ENCODE results near the gene LOC101059915.

LOC101059915 gene

GRCh38 chrX:71632923-71633657 is 34.3 kb upstream of the LOC101059915 start:
- dilution Hi-C loops (cut with MboI; ENCODE audit: extremely low pct_ligation_motif_present, low sequenced_read_pairs) = no loop called here
- no peak for TF ChIP-seq EZH2 (IDR thresholded peaks at IDR 0.05; ENCODE audit: low read length)
- TF ChIP-seq, protein P1, sequence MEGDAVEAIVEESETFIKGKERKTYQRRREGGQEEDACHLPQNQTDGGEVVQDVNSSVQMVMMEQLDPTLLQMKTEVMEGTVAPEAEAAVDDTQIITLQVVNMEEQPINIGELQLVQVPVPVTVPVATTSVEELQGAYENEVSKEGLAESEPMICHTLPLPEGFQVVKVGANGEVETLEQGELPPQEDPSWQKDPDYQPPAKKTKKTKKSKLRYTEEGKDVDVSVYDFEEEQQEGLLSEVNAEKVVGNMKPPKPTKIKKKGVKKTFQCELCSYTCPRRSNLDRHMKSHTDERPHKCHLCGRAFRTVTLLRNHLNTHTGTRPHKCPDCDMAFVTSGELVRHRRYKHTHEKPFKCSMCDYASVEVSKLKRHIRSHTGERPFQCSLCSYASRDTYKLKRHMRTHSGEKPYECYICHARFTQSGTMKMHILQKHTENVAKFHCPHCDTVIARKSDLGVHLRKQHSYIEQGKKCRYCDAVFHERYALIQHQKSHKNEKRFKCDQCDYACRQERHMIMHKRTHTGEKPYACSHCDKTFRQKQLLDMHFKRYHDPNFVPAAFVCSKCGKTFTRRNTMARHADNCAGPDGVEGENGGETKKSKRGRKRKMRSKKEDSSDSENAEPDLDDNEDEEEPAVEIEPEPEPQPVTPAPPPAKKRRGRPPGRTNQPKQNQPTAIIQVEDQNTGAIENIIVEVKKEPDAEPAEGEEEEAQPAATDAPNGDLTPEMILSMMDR (optimal IDR thresholded peaks at IDR 0.05 in 1 of 3, IDR thresholded peaks at IDR 0.05 in 1 of 3, conservative IDR thresholded peaks at IDR 0.05 in 1 of 3; ENCODE audit: extremely low read depth in 1 of 3, insufficient read depth in 2 of 3, low read length in 3 of 3) = no peak
- H3K27ac ChIP-seq (ENCODE audit: control insufficient read depth, insufficient read depth, low read length) = no peak overlapping the region
- H4K20me1 ChIP-seq (ENCODE audit: control insufficient read depth, extremely low read depth, insufficient read depth, low read length) = no peaks in the 10 kb centered on the region
- no peaks in the 10 kb centered on the region for H3K27me3 ChIP-seq (ENCODE audit: control insufficient read depth, extremely low read depth, insufficient read depth, low read length)
- H3K36me3 ChIP-seq (ENCODE audit: control insufficient read depth in 2 of 2, extremely low read depth in 1 of 2, insufficient read depth in 2 of 2, low read length in 2 of 2) = no peaks in the 10 kb centered on the region
- DNase-seq (ENCODE audit: low read depth, low spot score) (no peak), FAIRE-seq (no peak)
- H3K9ac ChIP-seq (ENCODE audit: control insufficient read depth, extremely low read depth, insufficient read depth, low read length) = no peak overlapping the region
- H3K9me1 ChIP-seq (ENCODE audit: control insufficient read depth, extremely low read depth, insufficient read depth, low read length) = no peaks in the 10 kb centered on the region
- peaks cover 5% of the 10 kb centered on the region for H3K4me1 ChIP-seq (ENCODE audit: control insufficient read depth, extremely low read depth, insufficient read depth, low read length)
- H3K4me3 ChIP-seq (ENCODE audit: control insufficient read depth in 2 of 3, extremely low read depth in 1 of 3, insufficient read depth in 2 of 3, low read depth in 1 of 3, low read length in 3 of 3) = no peak overlapping the region
- H3K9me3 ChIP-seq (ENCODE audit: control insufficient read depth, low read depth, low read length) = no peaks in the 10 kb centered on the region
- H2AFZ ChIP-seq (ENCODE audit: control insufficient read depth, low read length) = no peak overlapping the region
- no peaks in the 10 kb centered on the region for H3K79me2 ChIP-seq (ENCODE audit: control insufficient read depth, insufficient read depth, low read length)
- no peak overlapping the region for H3K4me2 ChIP-seq (ENCODE audit: control insufficient read depth, extremely low read depth, insufficient read depth, low read depth, low read length)

DNA sequence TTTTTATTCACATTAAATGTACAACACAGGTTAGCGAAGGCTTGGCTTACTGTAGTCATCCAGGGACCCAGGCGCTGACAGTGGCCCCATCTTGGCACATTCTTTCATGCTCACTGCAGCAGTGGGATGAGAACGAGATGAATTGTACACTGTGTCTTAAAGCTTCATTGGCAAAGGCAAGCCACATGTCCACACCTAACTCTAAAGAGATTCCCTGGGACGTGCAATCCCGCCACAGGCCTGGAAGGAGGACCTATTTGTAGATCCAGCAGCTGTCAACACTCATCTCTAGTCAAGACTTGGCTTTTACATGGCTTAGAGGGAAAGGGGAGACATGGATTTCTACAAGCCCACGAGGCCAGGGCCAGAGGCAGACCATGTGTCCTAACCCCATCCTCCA is 33.0 kb upstream of the LOC101059915 start:
- H3K79me2 ChIP-seq (ENCODE audit: control insufficient read depth, insufficient read depth, low read length) = no peaks in the 10 kb centered on the region
- H3K4me1 ChIP-seq (ENCODE audit: control insufficient read depth, extremely low read depth, insufficient read depth, low read length) = peaks cover 6% of the 10 kb centered on the region
- no peak overlapping the region for H3K4me3 ChIP-seq (ENCODE audit: control insufficient read depth in 2 of 3, extremely low read depth in 1 of 3, insufficient read depth in 2 of 3, low read depth in 1 of 3, low read length in 3 of 3)
- H3K36me3 ChIP-seq (ENCODE audit: control insufficient read depth in 2 of 2, extremely low read depth in 1 of 2, insufficient read depth in 2 of 2, low read length in 2 of 2) = no peaks in the 10 kb centered on the region
- no peaks in the 10 kb centered on the region for H3K9me1 ChIP-seq (ENCODE audit: control insufficient read depth, extremely low read depth, insufficient read depth, low read length)
- no peak overlapping the region for H2AFZ ChIP-seq (ENCODE audit: control insufficient read depth, low read length)
- dilution Hi-C loops (cut with MboI; ENCODE audit: extremely low pct_ligation_motif_present, low sequenced_read_pairs) = no loop called here
- TF ChIP-seq, protein P1 (optimal IDR thresholded peaks at IDR 0.05 in 1 of 3, IDR thresholded peaks at IDR 0.05 in 1 of 3, conservative IDR thresholded peaks at IDR 0.05 in 1 of 3; ENCODE audit: extremely low read depth in 1 of 3, insufficient read depth in 2 of 3, low read length in 3 of 3) = no peak
- TF ChIP-seq EZH2 (IDR thresholded peaks at IDR 0.05; ENCODE audit: low read length) = no peak
- H3K27me3 ChIP-seq (ENCODE audit: control insufficient read depth, extremely low read depth, insufficient read depth, low read length) = no peaks in the 10 kb centered on the region
- H3K4me2 ChIP-seq (ENCODE audit: control insufficient read depth, extremely low read depth, insufficient read depth, low read depth, low read length) = no peak overlapping the region
- FAIRE-seq (no peak), DNase-seq (ENCODE audit: low read depth, low spot score) (no peak)
- H3K27ac ChIP-seq (ENCODE audit: control insufficient read depth, insufficient read depth, low read length) = no peak overlapping the region
- H3K9ac ChIP-seq (ENCODE audit: control insufficient read depth, extremely low read depth, insufficient read depth, low read length) = no peak overlapping the region
- H3K9me3 ChIP-seq (ENCODE audit: control insufficient read depth, low read depth, low read length) = no peaks in the 10 kb centered on the region
- no peaks in the 10 kb centered on the region for H4K20me1 ChIP-seq (ENCODE audit: control insufficient read depth, extremely low read depth, insufficient read depth, low read length)
